Measurements from ENCODE around the gene DXO.

The DXO gene

DNA sequence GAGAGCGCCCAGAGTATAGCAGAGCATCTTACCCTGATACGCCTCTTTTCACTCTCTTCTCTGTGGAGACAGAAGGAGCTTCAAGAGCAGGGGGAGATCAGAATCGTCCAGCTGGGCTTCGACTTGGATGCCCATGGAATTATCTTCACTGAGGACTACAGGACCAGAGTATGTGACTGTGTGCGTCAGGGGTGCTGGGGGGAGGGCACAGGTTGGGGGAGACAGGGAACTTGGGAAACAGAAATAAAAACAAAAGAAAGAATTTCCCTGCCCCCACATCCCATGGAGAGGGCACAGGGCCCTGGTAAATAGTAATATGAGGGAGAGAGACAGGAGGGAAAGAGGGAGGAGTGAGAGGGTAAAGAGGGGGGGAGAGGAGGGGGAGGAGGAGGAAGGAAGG is 6.9 kb upstream of the DXO start:
- TF ChIP-seq TAF1 (IDR thresholded peaks at IDR 0.05; ENCODE audit: borderline replicate concordance, insufficient read depth, low read length), result no peak
- TF ChIP-seq FOXP2 (optimal IDR thresholded peaks at IDR 0.05; ENCODE audit: borderline replicate concordance, extremely low read depth, extremely low read length, insufficient read depth), result no peak
- no peak for TF ChIP-seq POLR2AphosphoS5 (IDR thresholded peaks at IDR 0.05; ENCODE audit: low read depth, low read length)
- TF ChIP-seq SIN3A (IDR thresholded peaks at IDR 0.05; ENCODE audit: borderline replicate concordance, insufficient read depth, low read length), result no peak
- TF ChIP-seq, protein P1, sequence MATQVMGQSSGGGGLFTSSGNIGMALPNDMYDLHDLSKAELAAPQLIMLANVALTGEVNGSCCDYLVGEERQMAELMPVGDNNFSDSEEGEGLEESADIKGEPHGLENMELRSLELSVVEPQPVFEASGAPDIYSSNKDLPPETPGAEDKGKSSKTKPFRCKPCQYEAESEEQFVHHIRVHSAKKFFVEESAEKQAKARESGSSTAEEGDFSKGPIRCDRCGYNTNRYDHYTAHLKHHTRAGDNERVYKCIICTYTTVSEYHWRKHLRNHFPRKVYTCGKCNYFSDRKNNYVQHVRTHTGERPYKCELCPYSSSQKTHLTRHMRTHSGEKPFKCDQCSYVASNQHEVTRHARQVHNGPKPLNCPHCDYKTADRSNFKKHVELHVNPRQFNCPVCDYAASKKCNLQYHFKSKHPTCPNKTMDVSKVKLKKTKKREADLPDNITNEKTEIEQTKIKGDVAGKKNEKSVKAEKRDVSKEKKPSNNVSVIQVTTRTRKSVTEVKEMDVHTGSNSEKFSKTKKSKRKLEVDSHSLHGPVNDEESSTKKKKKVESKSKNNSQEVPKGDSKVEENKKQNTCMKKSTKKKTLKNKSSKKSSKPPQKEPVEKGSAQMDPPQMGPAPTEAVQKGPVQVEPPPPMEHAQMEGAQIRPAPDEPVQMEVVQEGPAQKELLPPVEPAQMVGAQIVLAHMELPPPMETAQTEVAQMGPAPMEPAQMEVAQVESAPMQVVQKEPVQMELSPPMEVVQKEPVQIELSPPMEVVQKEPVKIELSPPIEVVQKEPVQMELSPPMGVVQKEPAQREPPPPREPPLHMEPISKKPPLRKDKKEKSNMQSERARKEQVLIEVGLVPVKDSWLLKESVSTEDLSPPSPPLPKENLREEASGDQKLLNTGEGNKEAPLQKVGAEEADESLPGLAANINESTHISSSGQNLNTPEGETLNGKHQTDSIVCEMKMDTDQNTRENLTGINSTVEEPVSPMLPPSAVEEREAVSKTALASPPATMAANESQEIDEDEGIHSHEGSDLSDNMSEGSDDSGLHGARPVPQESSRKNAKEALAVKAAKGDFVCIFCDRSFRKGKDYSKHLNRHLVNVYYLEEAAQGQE (IDR thresholded peaks at IDR 0.05; ENCODE audit: insufficient read depth in 1 of 2, low read depth in 2 of 2, low read length in 2 of 2), result no peak

- TF ChIP-seq POLR2AphosphoS5 (IDR thresholded peaks at IDR 0.05; ENCODE audit: low read depth, low read length), result no peak
- TF ChIP-seq SIN3A (IDR thresholded peaks at IDR 0.05; ENCODE audit: borderline replicate concordance, insufficient read depth, low read length), result no peak
- no peak for TF ChIP-seq FOXP2 (optimal IDR thresholded peaks at IDR 0.05; ENCODE audit: borderline replicate concordance, extremely low read depth, extremely low read length, insufficient read depth)
- no peak for TF ChIP-seq TAF1 (IDR thresholded peaks at IDR 0.05; ENCODE audit: borderline replicate concordance, insufficient read depth, low read length)
- TF ChIP-seq, protein P1 (IDR thresholded peaks at IDR 0.05; ENCODE audit: insufficient read depth in 1 of 2, low read depth in 2 of 2, low read length in 2 of 2), result no peak
Measured at GRCh38 chr6:31977816-31978431, 6.0 kb upstream of the DXO start.

GRCh38 chr6:31972709-31973350 is 892 bp upstream of the DXO start:
- TF ChIP-seq TAF1 (IDR thresholded peaks at IDR 0.05; ENCODE audit: borderline replicate concordance, insufficient read depth, low read length) (no peak), POLR2AphosphoS5 (IDR thresholded peaks at IDR 0.05; ENCODE audit: low read depth, low read length) (no peak), SIN3A (IDR thresholded peaks at IDR 0.05; ENCODE audit: borderline replicate concordance, insufficient read depth, low read length) (no peak), FOXP2 (optimal IDR thresholded peaks at IDR 0.05; ENCODE audit: borderline replicate concordance, extremely low read depth, extremely low read length, insufficient read depth) (no peak)
- TF ChIP-seq, protein P1 (IDR thresholded peaks at IDR 0.05; ENCODE audit: insufficient read depth in 1 of 2, low read depth in 2 of 2, low read length in 2 of 2), result no peak

GRCh38 chr6:31971279-31971992 is 502 bp downstream of the DXO start:
- TF ChIP-seq FOXP2 (optimal IDR thresholded peaks at IDR 0.05; ENCODE audit: borderline replicate concordance, extremely low read depth, extremely low read length, insufficient read depth) (no peak), SIN3A (IDR thresholded peaks at IDR 0.05; ENCODE audit: borderline replicate concordance, insufficient read depth, low read length) (no peak), POLR2AphosphoS5 (IDR thresholded peaks at IDR 0.05; ENCODE audit: low read depth, low read length) (peak; percentile 43; the same call in 1 of the 2 replicates), TAF1 (IDR thresholded peaks at IDR 0.05; ENCODE audit: borderline replicate concordance, insufficient read depth, low read length) (no peak)
- TF ChIP-seq, protein P1 (IDR thresholded peaks at IDR 0.05; ENCODE audit: insufficient read depth in 1 of 2, low read depth in 2 of 2, low read length in 2 of 2), result no peak

All from PFSK-1 (cell line).